Ovary (tissue), 9 donors: ENCODE data around the gene PES1. TPM values are rescaled to one million over a fixed set of nuclear protein-coding genes. Genes with fewer than 3 reads are reported as not detected.
A peak's percentile ranks its signal among the peaks of the same experiment; 100 is the strongest.
"Not testable (repeated sequence)": the region's sequence is repeated elsewhere in the genome, so short reads cannot be mapped to it uniquely, and the experiment has no call there.

Experiments
- DNase-seq, 5 donors: peaks; one replicate each; pipeline ENCODE4 v3.0.0-alpha.2; 2019 to 2020
- H3K27ac ChIP-seq, 2 donors: fragments of 200-600 bp; one replicate each; pipeline versions ENCODE4 v1.5.1 to v1.8.0; 2019 to 2022
- H3K27me3 ChIP-seq: fragments of 200-600 bp; one replicate; pipeline ENCODE4 v1.8.0; 2022
- H3K36me3 ChIP-seq: fragments of 200-600 bp; sonication (generic); one replicate; pipeline ENCODE4 v1.5.1; 2019
- H3K4me1 ChIP-seq: one replicate; pipeline ENCODE4 v1.8.1; 2013; ENCODE audit warnings: mild to moderate bottlenecking, moderate library complexity; ENCODE audit not compliant: insufficient read depth
- H3K4me3 ChIP-seq: fragments of 200-600 bp; sonication (generic); one replicate; pipeline ENCODE4 v1.5.1; 2017
- H3K9me3 ChIP-seq, 2 donors: fragments of 200-600 bp in 1 of 2; sonication (generic) in 1 of 2; one replicate each; pipeline versions ENCODE4 v1.5.1 to v1.8.1; 2013 to 2019; ENCODE audit warnings: mild to moderate bottlenecking in 1 of 2, moderate library complexity in 1 of 2
- CTCF ChIP-seq, 3 donors: fragments of 450-650 bp in 2 of 3; fragments of 200-600 bp in 1 of 3; IDR thresholded peaks; one replicate each; pipeline versions ENCODE4 v1.5.1 to v1.8.0; 2016 to 2022; ENCODE audit warnings: antibody characterized with exemption in 3 of 3, mild to moderate bottlenecking in 1 of 3
- EP300 ChIP-seq: sonication (generic); formaldehyde crosslinking; IDR thresholded peaks from one replicate; pipeline ENCODE4 v1.6.1; 2017; ENCODE audit warnings: antibody characterized with exemption
- POLR2A ChIP-seq: fragments of 450-650 bp; IDR thresholded peaks from one replicate; pipeline ENCODE4 v1.6.1; 2017; ENCODE audit warnings: antibody characterized with exemption, mild to moderate bottlenecking, moderate library complexity
- WGBS, 3 donors: extraction: QIAGEN DNeasy Blood & Tissue Kit in 1 of 3; methylation state at CpG; one replicate each; pipeline versions ENCODE4 v1.1.5 to v1.1.7; 2013 to 2017; 5-methylcytosine and 5-hydroxymethylcytosine counted together
- intact Hi-C, 4 donors: fragments of 100-400 bp; cut with DNase I; formaldehyde crosslinking; loops; one replicate each; pipeline versions ENCODE4 v1.11.0 to v1.15.1; 2022 to 2023
- polyA plus RNA-seq, 2 donors: library from polyadenylated mRNA; stranded (reverse); fragments of 200-250 nt in 1 of 2; fragments of 350-450 nt in 1 of 2; fragmentation: Illumina TruSeq in 1 of 2; extraction: RNeasy Lipid Tissue Mini Kit (QIAGEN cat#74804) in 1 of 2; gene quantifications; one replicate each; pipeline ENCODE4 v1.2.3, GENCODE V29; 2013 to 2014
- total RNA-seq, 7 donors: library from RNA; depleted of rRNA in 2 of 7; stranded (reverse); fragments of >200 nt in 2 of 7; fragmentation: NEBNext Ultra II Directional in 3 of 7; extraction: Animal tissue kit (Norgen Biotek cat#: 25700) in 3 of 7; gene quantifications; one replicate each; pipeline versions ENCODE4 v1.1.0 to v1.2.4, GENCODE V29; 2016 to 2023
- donor health status: DM: no; HTN: no; CAD: no; lungs with moderate emphysema.
- donor health status: DM: no; HTN: no; CAD: no.
- donor health status: Bipolar disorder and iron deficiency.
- donor health status: DM: yes; HTN: yes; CAD: no.
- donor health status: DM: no; HTN: no; CAD: no.
- donor health status: DM: yes; HTN: yes; CAD: no.

Gene PES1
- total and polyA plus RNA-seq, 9 donors = 29.0 to 82.3 (median 62.5) TPM

- peaks cover 15% of the 10 kb centered on the region for H3K4me1 ChIP-seq
- intact Hi-C loops = loop anchor here in 3 of 4 donors (10.0 kb wide), 4 partner anchors 58 to 508 kb away; partner anchors contain the start of genes OSBP2 (in 1 of the 3) and PLA2G3 (in 1 of the 3)
- DNase-seq = peak; percentile 28 to 55 (median 44)
These were observed 44.7 kb upstream of the PES1 start for GRCh38 chr22:30636226-30637077.

GRCh38 chr22:30635273-30636225 lies 43.8 kb upstream of the PES1 start, which contains the start of gene SLC35E4:
Gene SLC35E4, plus strand, starts transcription at chr22:30635781. Its CDS starts 670 bp downstream, at chr22:30636451.
- no peaks in the 10 kb centered on the region for H3K36me3 ChIP-seq
- TF ChIP-seq CTCF (IDR thresholded peaks at IDR 0.05) = peak in 2 of 3 donors; percentile 54 to 62
- peak; percentile 13 for TF ChIP-seq POLR2A
- TF ChIP-seq EP300 = no peak
- H3K4me3 ChIP-seq = peak within 1 kb of the TSS; percentile 81
- WGBS, 3 donors = 0 to 1% (median 1%) methylated on average over 56 to 75 of the region's 75 CpGs
- DNase-seq = peak; percentile 98 to 99 (median 98)
- H3K9me3 ChIP-seq = no peaks in the 10 kb centered on the region
- no peaks in the 10 kb centered on the region for H3K27me3 ChIP-seq
- peaks cover 15% of the 10 kb centered on the region for H3K4me1 ChIP-seq
- H3K27ac ChIP-seq = peak within 1 kb of the TSS; percentile 83 to 94
- intact Hi-C loops = loop anchor here in 3 of 4 donors (10.0 kb wide), 4 partner anchors 59 to 509 kb away; partner anchors contain the start of genes OSBP2 (in 1 of the 3) and PLA2G3 (in 1 of the 3)

More at GRCh38 chr22:30636226-30637077, 44.7 kb upstream of the PES1 start:
- H3K9me3 ChIP-seq = no peaks in the 10 kb centered on the region
- no peaks in the 10 kb centered on the region for H3K27me3 ChIP-seq
- TF ChIP-seq POLR2A (no peak), EP300 (no peak), CTCF (IDR thresholded peaks at IDR 0.05) (no peak)
- peak overlapping the region; percentile 81 for H3K4me3 ChIP-seq
- 35 to 50% (median 36%) methylated on average over 39 to 45 of the region's 45 CpGs for WGBS, 3 donors
- H3K36me3 ChIP-seq = no peaks in the 10 kb centered on the region
- no peak overlapping the region for H3K27ac ChIP-seq

GRCh38 chr22:30634471-30635233 lies 42.9 kb upstream of the PES1 start:
- peak; percentile 83 to 91 (median 89) for DNase-seq
- peak overlapping the region; percentile 81 for H3K4me3 ChIP-seq
- intact Hi-C loops = loop anchor here in 3 of 4 donors (10.0 kb wide), 4 partner anchors 60 to 510 kb away; partner anchors contain the start of genes OSBP2 (in 1 of the 3) and PLA2G3 (in 1 of the 3)
- H3K9me3 ChIP-seq = no peaks in the 10 kb centered on the region
- WGBS, 3 donors = 9 to 18% (median 10%) methylated on average over 29 of the region's 29 CpGs
- H3K27me3 ChIP-seq = no peaks in the 10 kb centered on the region
- no peaks in the 10 kb centered on the region for H3K36me3 ChIP-seq
- no peak for TF ChIP-seq EP300
- TF ChIP-seq CTCF (IDR thresholded peaks at IDR 0.05) = peak; percentile 89 to 97 (median 95)
- peak overlapping the region; percentile 83 to 94 for H3K27ac ChIP-seq
- peaks cover 15% of the 10 kb centered on the region for H3K4me1 ChIP-seq

GRCh38 chr22:30631469-30631868 lies 39.8 kb upstream of the PES1 start:
- not testable (repeated sequence) for H3K36me3 ChIP-seq, H3K27me3 ChIP-seq, H3K4me1 ChIP-seq, H3K4me3 ChIP-seq, H3K9me3 ChIP-seq, DNase-seq, H3K27ac ChIP-seq
- intact Hi-C loops = loop anchor here in 3 of 4 donors (10.0 kb wide), 4 partner anchors 63 to 513 kb away; partner anchors contain the start of genes OSBP2 (in 1 of the 3) and PLA2G3 (in 1 of the 3)
- WGBS, 3 donors = 86 to 96% (median 95%) methylated on average over 9 to 21 of the region's 31 CpGs
